Embryonic facial prominence (tissue), 1 donor: Measurements from ENCODE around the gene TBX15.
"Not testable (repeated sequence)": the region's sequence is repeated elsewhere in the genome, so short reads cannot be mapped to it uniquely, and the experiment has no call there.

ENCODE experiments used
- DNase-seq: peaks from one replicate; pipeline ENCODE4 v3.0.0-alpha.2; 2016; ENCODE audit errors: extremely low spot score

The TBX15 gene

DNA sequence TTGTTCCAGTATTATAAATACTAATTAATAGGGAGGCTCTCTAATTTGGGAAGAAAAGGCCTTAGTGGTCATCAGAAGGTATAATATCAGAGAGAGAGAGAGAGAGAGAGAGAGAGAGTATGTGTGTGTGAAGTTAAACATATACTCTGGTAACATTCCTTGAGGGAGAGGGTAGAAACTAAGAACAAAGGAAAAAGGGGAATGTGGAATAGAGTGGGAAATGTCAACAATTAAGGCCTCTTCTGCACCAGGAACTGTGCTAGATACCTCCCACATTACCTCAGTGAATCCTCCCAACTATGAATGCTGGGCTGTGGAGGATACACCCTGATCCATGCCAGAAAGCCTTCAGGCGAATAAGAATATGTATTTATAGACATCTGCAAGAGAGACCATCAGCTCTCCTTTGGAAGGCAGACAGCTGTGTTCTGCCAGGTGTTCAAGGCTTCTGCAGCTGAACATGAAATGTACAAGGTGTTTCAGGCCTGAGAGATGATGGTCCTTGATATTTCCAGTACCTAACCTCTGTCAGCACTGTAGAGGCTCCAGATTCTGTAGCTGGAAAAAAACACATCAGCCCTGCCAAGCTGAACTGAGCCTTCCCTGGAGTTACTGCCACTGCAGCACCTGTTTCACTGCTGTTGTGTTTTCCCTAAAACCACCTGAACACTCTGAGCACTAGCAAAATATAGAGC lies 29.1 kb downstream of the TBX15 start:
- DNase-seq, result no peak

DNA sequence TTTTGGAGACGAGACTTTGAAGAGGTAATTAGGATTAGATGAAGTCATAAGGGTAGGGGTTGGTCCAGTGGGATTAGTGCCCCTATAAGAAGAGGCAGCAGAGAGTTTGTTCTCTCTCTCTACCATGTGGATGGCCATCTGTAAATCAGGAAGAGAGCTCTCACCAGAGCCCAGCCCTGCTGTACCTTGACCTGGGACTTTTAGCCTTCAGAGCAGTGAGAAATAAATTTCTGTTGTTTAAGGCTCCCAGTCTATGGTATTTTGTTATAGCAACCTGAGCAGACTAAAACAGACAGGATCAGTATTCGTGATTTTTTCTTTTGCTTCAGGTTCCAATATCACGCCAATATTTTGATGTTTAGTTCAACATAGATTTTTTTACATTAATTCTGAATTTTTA lies 30.0 kb downstream of the TBX15 start:
- DNase-seq, result no peak

DNA sequence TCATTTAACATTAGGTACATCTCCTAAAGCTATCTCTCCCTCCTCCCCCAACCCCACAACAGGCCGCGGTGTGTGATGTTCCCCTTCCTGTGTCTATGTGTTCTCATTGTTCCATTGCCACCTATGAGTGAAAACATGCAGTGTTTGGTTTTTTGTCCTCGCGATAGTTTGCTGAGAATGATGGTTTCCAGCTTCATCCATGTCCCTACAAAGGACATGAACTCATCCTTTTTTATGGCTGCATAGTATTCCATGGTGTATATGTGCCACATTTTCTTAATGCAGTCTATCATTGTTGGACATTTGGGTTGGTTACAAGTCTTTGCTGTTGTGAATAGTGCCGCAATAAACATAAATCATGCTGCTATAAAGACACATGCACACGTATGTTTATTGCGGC lies 30.6 kb downstream of the TBX15 start:
- not testable (repeated sequence) for DNase-seq

DNA sequence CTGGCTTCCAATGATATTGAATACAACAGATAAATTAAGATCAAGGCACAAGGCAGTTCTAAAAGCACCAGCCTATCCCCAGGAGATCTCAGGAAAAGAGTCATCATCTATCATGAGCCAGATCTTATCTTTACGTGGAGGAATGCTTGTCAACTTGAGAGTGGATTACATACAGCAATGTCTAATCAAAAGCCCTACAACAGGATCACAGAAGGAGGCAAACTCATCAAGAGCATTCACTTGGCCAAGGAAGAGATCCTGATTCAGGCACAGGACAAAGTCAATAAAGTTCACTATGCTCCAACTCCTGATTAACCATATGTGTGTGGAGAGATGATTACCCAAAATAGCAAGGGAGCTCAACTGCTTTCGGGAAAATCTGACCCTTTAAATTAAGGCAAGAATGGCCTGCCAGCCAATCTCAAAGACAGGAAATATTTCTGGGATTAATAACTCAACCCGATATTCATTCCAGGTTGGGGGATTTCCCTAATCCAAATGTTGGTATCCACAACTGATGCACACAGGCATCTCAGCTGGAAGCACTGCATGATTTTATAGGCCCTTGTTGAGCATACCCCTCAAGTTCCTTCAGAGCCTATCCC lies 33.7 kb downstream of the TBX15 start:
- no peak for DNase-seq

- DNase-seq, result no peak
These were observed 36.7 kb downstream of the TBX15 start for GRCh38 chr1:118951270-118951936.

DNA sequence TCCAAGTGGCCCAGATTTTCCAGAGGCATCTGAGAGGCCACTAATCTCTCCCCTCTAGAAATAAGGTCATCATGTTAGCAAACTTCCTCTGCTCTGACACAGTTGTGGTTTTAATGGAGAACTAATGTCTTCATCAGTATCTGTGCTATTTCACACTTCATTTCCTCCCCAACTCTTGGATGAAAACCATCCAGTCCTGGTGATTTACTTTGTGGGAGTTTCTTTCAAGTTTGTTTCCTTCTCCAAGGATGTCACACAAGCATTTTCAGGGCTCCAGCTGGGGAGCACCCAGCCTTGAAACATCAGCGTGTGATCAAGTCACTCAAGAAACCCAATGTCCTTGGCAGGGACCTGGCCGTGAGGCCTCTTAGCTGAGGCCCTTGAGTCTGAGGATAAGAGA lies 38.8 kb downstream of the TBX15 start:
- DNase-seq, result no peak

- DNase-seq, result no peak
These were observed 39.3 kb downstream of the TBX15 start for GRCh38 chr1:118948846-118949245.

- no peak for DNase-seq
These were observed 39.8 kb downstream of the TBX15 start for GRCh38 chr1:118948351-118948750.

GRCh38 chr1:118947790-118948189 lies 40.4 kb downstream of the TBX15 start:
- no peak for DNase-seq

DNA sequence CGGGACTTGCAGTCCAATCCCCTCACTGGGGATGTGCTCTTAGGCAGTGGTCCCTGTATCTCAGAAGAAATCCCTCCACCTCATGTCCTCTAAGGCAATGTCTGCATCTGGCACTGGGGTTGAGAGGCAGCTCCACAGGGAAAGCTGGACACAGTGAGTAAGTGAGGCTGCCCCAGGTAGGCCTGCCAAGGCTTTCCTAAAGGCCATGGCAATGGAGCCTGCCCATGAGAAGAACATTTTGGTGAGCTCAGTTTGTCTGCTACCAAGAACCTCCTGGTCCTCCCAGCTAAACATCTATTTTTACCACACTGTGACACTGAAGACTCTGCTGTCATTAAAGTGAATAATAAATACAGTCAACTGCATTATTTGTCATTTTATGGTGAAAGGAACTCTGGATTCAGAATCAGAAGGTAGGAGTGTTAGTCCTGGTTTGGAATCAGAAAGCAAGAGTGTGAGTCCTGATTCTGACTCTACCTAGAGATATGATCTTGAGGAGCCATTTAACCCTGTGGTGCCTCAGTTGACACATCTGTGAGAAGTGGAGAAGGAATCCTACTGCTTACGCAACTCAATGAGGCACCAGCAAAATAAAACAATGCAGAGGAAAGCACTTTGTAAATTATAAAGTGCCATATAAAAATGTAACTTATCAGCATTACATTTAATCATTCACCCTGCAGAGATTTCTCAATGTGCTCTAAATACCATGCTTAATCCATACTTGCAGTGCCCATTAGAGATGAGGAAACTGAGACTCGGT lies 41.0 kb downstream of the TBX15 start:
- no peak for DNase-seq

DNA sequence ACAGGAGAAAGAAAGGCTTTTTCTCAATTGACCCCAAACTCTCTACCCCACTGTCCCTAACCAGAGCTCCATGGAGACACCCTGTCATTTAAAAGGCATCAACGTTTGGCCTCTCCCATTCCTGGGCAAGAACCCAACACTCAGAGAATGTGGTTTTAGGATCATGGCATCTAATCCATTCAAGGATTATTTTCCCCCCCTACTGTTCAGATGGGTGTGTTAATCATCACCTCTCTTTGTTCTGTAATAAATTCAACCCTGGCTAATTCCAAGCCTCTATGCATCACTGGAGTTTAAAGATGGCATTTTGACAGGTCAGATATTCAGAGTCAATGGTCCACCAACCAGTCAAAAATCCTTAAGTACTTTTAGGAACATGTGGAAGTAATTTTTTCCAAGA lies 42.7 kb downstream of the TBX15 start:
- no peak for DNase-seq

GRCh38 chr1:118944546-118944945 lies 43.6 kb downstream of the TBX15 start:
- no peak for DNase-seq

- DNase-seq, result no peak
These were observed 44.0 kb downstream of the TBX15 start for GRCh38 chr1:118944133-118944532.

GRCh38 chr1:118940957-118941356 lies 47.2 kb downstream of the TBX15 start:
- DNase-seq, result no peak

DNA sequence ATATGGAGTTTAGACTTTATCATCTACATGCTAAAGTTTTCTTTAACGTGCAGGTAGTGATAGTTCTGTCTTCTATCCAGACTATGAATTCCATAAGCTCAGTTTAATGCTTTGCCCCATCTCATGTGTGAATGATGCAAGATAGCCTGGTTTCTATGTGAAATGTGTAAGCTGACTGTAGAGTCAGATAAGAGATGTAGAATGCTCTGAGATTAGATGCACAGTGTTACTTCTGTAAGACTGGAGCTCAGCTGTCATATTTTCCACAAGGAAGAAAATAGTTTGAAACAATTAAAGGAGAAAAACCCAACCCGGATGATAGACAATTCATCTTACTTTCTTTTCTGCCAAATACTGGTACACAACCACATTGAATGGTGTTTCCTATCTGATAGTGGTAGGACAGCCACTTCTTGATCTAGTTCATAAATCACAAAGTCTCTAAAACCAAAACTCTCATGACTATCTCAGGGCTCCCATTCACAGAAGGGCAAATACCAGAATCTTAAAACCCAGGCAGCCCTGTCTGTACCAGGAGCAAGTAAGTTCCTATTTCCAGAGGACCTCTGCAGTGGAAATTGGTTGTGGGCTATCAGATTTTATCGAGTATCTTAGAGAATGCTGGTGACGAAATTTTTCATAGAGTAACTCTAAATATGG lies 50.6 kb downstream of the TBX15 start:
- DNase-seq, result no peak

DNA sequence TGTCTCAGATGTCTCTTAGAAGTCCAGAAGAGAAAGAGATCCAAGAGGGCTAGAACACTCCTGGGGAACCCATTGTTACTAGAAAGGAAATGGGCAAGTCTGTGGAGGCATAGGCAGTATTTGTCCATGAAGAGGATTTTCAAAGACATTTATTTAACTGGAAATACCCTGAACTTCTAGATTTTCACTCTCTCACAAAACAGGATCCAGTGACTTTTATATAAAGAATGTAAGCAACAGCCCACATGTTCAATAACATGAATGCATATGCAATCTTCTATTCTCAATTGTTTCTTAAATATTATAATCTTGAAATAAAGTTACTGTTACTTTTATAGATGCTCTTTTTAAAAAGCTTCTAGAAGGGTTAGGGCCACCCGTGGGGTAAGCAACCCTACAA lies 53.4 kb downstream of the TBX15 start:
- DNase-seq, result no peak

- DNase-seq, result no peak
These were observed 54.9 kb downstream of the TBX15 start for GRCh38 chr1:118933051-118933781.

DNA sequence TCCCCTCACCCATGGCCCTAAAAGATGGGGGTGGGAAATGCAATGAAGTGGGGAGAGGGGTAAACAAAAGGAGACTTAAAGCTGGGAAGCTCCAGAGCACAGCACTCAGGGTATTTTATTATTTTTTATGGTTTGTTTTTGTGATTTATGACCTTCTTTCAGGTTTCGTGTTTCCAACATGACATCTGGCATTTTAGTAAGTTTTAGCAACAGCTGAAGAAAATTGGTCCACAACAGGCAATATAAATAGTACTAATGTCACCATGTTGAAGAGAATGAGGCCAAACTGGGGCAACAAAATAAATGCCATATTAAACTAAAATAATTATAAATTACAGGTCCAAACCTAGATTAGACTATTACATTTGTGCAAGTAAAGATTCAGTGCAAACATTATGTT lies 56.3 kb downstream of the TBX15 start:
- DNase-seq, result no peak

GRCh38 chr1:118928739-118929554 lies 59.2 kb downstream of the TBX15 start:
- no peak for DNase-seq

DNA sequence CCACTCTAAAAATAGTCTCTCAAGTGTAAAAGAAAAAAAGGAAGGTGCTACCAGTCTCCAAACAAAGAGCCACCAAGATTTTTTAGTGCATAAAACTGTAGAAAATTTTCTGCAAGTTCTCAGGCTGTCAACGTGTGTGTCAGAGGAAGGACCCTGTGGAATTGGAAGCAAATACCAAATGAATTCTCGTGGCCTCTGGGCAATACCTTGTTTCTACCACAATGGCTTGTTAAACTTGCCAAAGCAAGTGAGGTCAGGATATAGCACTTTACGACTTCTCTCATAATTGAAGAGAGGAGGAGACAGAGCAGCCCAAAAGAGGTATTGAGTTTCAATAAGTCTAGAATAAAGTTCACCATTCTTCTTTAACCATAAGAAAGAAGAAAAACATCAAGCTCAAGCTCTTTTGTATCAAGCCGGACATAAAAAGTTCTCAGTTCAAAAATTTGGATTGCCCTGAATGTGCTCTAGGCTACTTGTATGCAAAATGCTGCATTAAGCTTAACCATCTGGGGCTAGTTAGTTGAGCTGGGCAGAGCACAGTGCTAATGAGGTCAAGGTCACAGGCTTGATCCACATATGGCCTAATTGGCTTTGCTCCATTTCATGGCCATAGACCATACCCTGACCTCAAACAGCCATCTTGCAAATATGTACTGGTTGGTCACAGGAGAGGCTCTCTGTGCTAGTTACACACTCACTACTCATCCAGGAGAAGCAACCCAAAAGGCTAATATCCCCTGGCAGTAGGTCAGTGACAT lies 60.5 kb downstream of the TBX15 start:
- no peak for DNase-seq
